HEK293T (cell line): ENCODE results near the gene CYB5R4.

ENCODE experiments used
- BHLHE40 ChIP-seq: fragments of 450-650 bp; IDR thresholded peaks from 2 replicates; pipeline ENCODE4 v1.6.1; 2016; ENCODE audit warnings: mild to moderate bottlenecking, moderate library complexity, borderline replicate concordance
- FOXA1 ChIP-seq: fragments of 450-650 bp; IDR thresholded peaks from 2 replicates; pipeline ENCODE4 v1.6.1; 2016; ENCODE audit warnings: mild to moderate bottlenecking
- FOXM1 ChIP-seq: fragments of 450-650 bp; IDR thresholded peaks from 2 replicates; pipeline ENCODE4 v1.6.1; 2017; ENCODE audit warnings: mild to moderate bottlenecking, borderline replicate concordance
- NFRKB ChIP-seq: fragments of 450-650 bp; IDR thresholded peaks from 2 replicates; pipeline ENCODE4 v1.6.1; 2016; ENCODE audit warnings: mild to moderate bottlenecking, moderate library complexity
- PKNOX1 ChIP-seq: fragments of 450-650 bp; IDR thresholded peaks from 2 replicates; pipeline ENCODE4 v1.6.1; 2016
- SP1 ChIP-seq: fragments of 450-650 bp; IDR thresholded peaks from 2 replicates; pipeline ENCODE4 v1.6.1; 2017
- TARDBP ChIP-seq: fragments of 450-650 bp; IDR thresholded peaks from 2 replicates; pipeline ENCODE4 v1.6.1; 2016

GRCh38 chr6:83872386-83873118 is 13.1 kb downstream of the CYB5R4 start:
- TF ChIP-seq FOXA1: no peak
- TF ChIP-seq BHLHE40: no peak
- no peak for TF ChIP-seq FOXM1
- TF ChIP-seq TARDBP: no peak
- TF ChIP-seq PKNOX1: no peak
- TF ChIP-seq NFRKB: no peak
- no peak for TF ChIP-seq SP1
